ENCODE results near the gene IGFBPL1. TPM values are rescaled to one million over a fixed set of nuclear protein-coding genes. Genes with fewer than 3 reads are reported as not detected.

Gene IGFBPL1
- total and polyA plus RNA-seq, 2 donors from 2014 or later = 0.22 TPM; not detected in 1

DNA sequence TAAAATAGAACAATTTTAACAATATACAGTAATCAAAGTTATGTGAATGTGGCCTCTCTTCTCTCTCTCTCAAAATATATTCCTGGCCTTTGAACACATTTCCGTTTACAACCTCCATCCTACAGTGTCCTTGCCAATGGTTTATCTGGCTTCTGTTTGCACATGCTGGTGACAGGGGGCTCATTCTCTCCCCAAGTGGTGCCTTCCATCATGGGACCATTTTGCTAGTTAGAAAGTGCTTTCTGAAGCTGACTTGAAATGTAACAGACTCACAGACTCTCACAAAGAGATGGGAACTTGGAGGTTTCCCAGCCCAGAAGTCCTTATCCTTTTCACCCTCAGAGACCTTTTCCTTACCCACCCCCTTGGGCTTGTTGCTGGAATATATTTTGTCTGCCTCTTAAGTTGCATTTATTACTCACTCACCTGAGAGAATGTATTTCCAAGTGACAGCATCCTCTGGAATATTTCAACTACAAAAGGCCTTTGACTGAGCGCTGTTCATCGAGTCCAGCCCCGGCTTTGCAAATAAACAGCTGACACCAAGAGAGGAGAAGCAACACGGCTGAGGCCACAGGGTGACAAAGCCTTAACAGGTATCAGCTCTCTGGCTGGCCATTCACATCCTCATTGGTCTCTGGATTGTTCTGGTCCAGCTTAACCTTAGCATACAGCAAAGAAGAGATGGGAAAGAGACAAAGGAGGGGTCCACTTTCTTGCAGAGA is 49.2 kb downstream of the IGFBPL1 start:
- Histone ChIP-seq H3K27ac (ENCODE audit: low read depth in 2 of 2, low read length in 2 of 2) (no peak overlapping the region), H3K4me3 (ENCODE audit: low read length in 3 of 3) (no peak overlapping the region), H3K36me3 (ENCODE audit: control insufficient read depth in 2 of 3, insufficient read depth in 3 of 3, low read length in 3 of 3) (no peaks in the 10 kb centered on the region), H3K9ac (ENCODE audit: low read length in 3 of 3) (no peak overlapping the region), H3K27me3 (ENCODE audit: control insufficient read depth, insufficient read depth, low read length) (no peaks in the 10 kb centered on the region), H3K4me1 (ENCODE audit: control insufficient read depth in 2 of 3, insufficient read depth in 2 of 3, low read depth in 1 of 3, low read length in 3 of 3) (peaks cover 0 to 2% (median under 1%) of the 10 kb centered on the region in 3 donors), H3K9me3 (ENCODE audit: control insufficient read depth in 2 of 3, insufficient read depth in 1 of 3, low read length in 3 of 3) (no peaks in the 10 kb centered on the region)
- FAIRE-seq = no peak
- intact Hi-C loops (cut with DNase I) = no loop called here
- TF ChIP-seq, protein P1, sequence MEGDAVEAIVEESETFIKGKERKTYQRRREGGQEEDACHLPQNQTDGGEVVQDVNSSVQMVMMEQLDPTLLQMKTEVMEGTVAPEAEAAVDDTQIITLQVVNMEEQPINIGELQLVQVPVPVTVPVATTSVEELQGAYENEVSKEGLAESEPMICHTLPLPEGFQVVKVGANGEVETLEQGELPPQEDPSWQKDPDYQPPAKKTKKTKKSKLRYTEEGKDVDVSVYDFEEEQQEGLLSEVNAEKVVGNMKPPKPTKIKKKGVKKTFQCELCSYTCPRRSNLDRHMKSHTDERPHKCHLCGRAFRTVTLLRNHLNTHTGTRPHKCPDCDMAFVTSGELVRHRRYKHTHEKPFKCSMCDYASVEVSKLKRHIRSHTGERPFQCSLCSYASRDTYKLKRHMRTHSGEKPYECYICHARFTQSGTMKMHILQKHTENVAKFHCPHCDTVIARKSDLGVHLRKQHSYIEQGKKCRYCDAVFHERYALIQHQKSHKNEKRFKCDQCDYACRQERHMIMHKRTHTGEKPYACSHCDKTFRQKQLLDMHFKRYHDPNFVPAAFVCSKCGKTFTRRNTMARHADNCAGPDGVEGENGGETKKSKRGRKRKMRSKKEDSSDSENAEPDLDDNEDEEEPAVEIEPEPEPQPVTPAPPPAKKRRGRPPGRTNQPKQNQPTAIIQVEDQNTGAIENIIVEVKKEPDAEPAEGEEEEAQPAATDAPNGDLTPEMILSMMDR (IDR thresholded peaks at IDR 0.05; ENCODE audit: borderline replicate concordance, extremely low read depth, insufficient read depth) = no peak
- DNase-seq = no peak

DNA sequence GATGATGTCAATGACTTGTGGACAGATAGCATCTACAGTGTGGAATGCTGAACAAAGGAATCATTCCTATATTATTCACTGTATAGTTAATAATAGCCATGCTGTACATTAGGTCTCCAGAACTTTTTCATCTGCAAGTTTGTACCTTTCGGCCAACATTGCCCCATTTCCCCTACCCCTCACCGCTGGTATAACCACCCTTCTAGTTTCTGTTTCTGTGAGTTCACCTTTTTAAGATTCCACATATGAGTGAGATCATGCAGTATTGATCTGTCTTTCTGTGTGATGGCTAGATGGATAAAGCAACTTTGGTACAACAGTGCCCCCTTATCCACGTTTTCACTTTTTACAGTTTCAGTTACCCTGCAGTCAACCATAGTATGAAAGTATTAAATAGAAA is 50.6 kb downstream of the IGFBPL1 start:
- FAIRE-seq = no peak
- intact Hi-C loops (cut with DNase I) = no loop called here

DNA sequence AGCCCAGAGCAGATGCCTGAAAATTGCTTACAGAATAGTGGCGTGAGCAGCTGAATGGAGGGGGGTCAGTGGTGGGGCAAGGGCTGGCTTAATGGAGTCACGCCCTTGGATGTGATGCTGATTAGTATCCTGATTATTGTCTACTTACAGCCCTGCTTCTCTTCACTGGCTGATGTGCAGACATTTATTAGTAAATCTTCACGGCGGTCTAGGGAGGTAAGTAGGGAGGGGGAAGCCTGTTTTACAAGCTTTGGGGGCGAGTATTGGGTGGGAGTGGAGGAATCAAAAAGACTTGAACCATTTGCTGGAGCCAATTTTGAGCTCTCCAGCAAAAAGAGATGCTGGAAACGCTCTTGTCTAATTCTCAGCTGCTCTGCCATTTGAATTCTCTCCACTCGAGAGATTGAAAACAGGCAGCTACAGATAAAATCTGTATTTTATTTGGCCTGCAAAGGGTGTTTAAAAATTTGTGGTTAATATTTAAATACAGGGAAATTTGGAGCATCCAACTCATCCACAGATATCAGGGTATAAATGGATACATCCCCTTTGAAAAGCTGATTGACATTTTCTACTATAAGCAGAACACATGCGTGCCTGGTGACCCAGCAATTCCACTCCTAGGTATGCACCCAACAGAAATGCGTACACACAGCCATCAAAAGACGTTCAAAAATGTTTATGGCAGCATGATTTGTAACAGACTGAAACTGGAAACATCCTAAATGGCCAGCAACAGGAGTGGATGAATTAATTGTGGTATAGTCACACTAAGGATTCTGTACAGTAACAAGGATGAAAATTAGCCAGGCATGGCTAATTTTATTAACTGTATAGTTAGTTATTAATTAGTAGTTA is 51.3 kb downstream of the IGFBPL1 start:
- TF ChIP-seq, protein P1 (IDR thresholded peaks at IDR 0.05; ENCODE audit: borderline replicate concordance, extremely low read depth, insufficient read depth) = no peak
- intact Hi-C loops (cut with DNase I) = no loop called here
- H3K36me3 ChIP-seq (ENCODE audit: control insufficient read depth in 2 of 3, insufficient read depth in 3 of 3, low read length in 3 of 3) = no peaks in the 10 kb centered on the region
- no peak overlapping the region for H3K4me3 ChIP-seq (ENCODE audit: low read length in 3 of 3)
- peak in 1 of 5 donors; percentile 38 for DNase-seq
- no peak overlapping the region for H3K27ac ChIP-seq (ENCODE audit: low read depth in 2 of 2, low read length in 2 of 2)
- no peak overlapping the region for H3K9ac ChIP-seq (ENCODE audit: low read length in 3 of 3)
- FAIRE-seq = no peak
- no peaks in the 10 kb centered on the region for H3K9me3 ChIP-seq (ENCODE audit: control insufficient read depth in 2 of 3, insufficient read depth in 1 of 3, low read length in 3 of 3)
- peaks cover 0 to 2% (median 0%) of the 10 kb centered on the region in 3 donors for H3K4me1 ChIP-seq (ENCODE audit: control insufficient read depth in 2 of 3, insufficient read depth in 2 of 3, low read depth in 1 of 3, low read length in 3 of 3)
- no peaks in the 10 kb centered on the region for H3K27me3 ChIP-seq (ENCODE audit: control insufficient read depth, insufficient read depth, low read length)

More for the DNA sequence above, 50.6 kb downstream of the IGFBPL1 start:
- H3K9ac ChIP-seq (ENCODE audit: low read length in 3 of 3) = no peak overlapping the region
- DNase-seq = peak in 1 of 5 donors; percentile 11
- H3K27ac ChIP-seq (ENCODE audit: low read depth in 2 of 2, low read length in 2 of 2) = no peak overlapping the region
- H3K36me3 ChIP-seq (ENCODE audit: control insufficient read depth in 2 of 3, insufficient read depth in 3 of 3, low read length in 3 of 3) = no peaks in the 10 kb centered on the region
- H3K4me1 ChIP-seq (ENCODE audit: control insufficient read depth in 2 of 3, insufficient read depth in 2 of 3, low read depth in 1 of 3, low read length in 3 of 3) = peaks cover 0 to 2% (median 0%) of the 10 kb centered on the region in 3 donors
- no peaks in the 10 kb centered on the region for H3K9me3 ChIP-seq (ENCODE audit: control insufficient read depth in 2 of 3, insufficient read depth in 1 of 3, low read length in 3 of 3)
- no peaks in the 10 kb centered on the region for H3K27me3 ChIP-seq (ENCODE audit: control insufficient read depth, insufficient read depth, low read length)
- H3K4me3 ChIP-seq (ENCODE audit: low read length in 3 of 3) = no peak overlapping the region
- TF ChIP-seq, protein P1 (IDR thresholded peaks at IDR 0.05; ENCODE audit: borderline replicate concordance, extremely low read depth, insufficient read depth) = no peak
